Keratinocyte (primary cell): Measurements from ENCODE around the gene CTXND1. TPM values are rescaled to one million over a fixed set of nuclear protein-coding genes. Genes with fewer than 3 reads are reported as not detected.

ENCODE experiments used
- DNase-seq: peaks from one replicate; pipeline ENCODE4 v3.0.0-alpha.2; 2011; ENCODE audit warnings: low read depth, missing footprints, low spot score
- FAIRE-seq: peaks from 2 replicates; lab custom pipeline; 2011; peaks lifted over from hg19 to GRCh38; lab: Jason Lieb, UNC
- H2AFZ ChIP-seq: 2 replicates; pipeline ENCODE4 v1.6.0; 2012; ENCODE audit warnings: low read length, control low read depth, inconsistent platforms; ENCODE audit not compliant: control insufficient read depth
- H3K27ac ChIP-seq: 2 replicates; pipeline ENCODE4 v1.5.1; 2011; ENCODE audit warnings: low read length; ENCODE audit not compliant: control insufficient read depth, insufficient read depth
- H3K27me3 ChIP-seq: 3 replicates; pipeline ENCODE4 v1.6.0; 2011; ENCODE audit warnings: low read length; ENCODE audit not compliant: control insufficient read depth, insufficient read depth; ENCODE audit errors: extremely low read depth
- H3K36me3 ChIP-seq, 2 experiments: 2 replicates in 1 of 2; 3 replicates in 1 of 2; pipeline ENCODE4 v1.5.1; 2011; ENCODE audit warnings: low read length in 2 of 2, mild to moderate bottlenecking in 1 of 2; ENCODE audit not compliant: control insufficient read depth in 2 of 2, insufficient read depth in 2 of 2; ENCODE audit errors: extremely low read depth in 1 of 2
- H3K4me1 ChIP-seq: 3 replicates; pipeline ENCODE4 v1.5.1; 2011; ENCODE audit warnings: low read length; ENCODE audit not compliant: control insufficient read depth, insufficient read depth; ENCODE audit errors: extremely low read depth
- H3K4me2 ChIP-seq: 3 replicates; pipeline ENCODE4 v1.6.0; 2011; ENCODE audit warnings: low read depth, low read length; ENCODE audit not compliant: control insufficient read depth, insufficient read depth; ENCODE audit errors: extremely low read depth
- H3K4me3 ChIP-seq, 3 experiments: fragments of 200-600 bp in 1 of 3; sonication (generic) in 1 of 3; 2 replicates in 2 of 3; 3 replicates in 1 of 3; pipeline ENCODE4 v1.5.1; 2011 to 2016; ENCODE audit warnings: low read length in 3 of 3, mild to moderate bottlenecking in 3 of 3, control low read depth in 2 of 3, inconsistent platforms in 1 of 3, low read depth in 1 of 3, mixed read lengths in 1 of 3, mixed run types in 1 of 3, moderate library complexity in 1 of 3; ENCODE audit not compliant: control insufficient read depth in 2 of 3, insufficient read depth in 2 of 3; ENCODE audit errors: extremely low read depth in 1 of 3
- H3K79me2 ChIP-seq: 2 replicates; pipeline ENCODE4 v1.6.0; 2012; ENCODE audit warnings: low read length; ENCODE audit not compliant: control insufficient read depth, insufficient read depth
- H3K9ac ChIP-seq: 3 replicates; pipeline ENCODE4 v1.6.0; 2011; ENCODE audit warnings: low read length; ENCODE audit not compliant: control insufficient read depth, insufficient read depth; ENCODE audit errors: extremely low read depth
- H3K9me1 ChIP-seq: 3 replicates; pipeline ENCODE4 v1.6.0; 2011; ENCODE audit warnings: low read length; ENCODE audit not compliant: control insufficient read depth, insufficient read depth; ENCODE audit errors: extremely low read depth
- H3K9me3 ChIP-seq: 2 replicates; pipeline ENCODE4 v1.5.1; 2012; ENCODE audit warnings: low read depth, low read length; ENCODE audit not compliant: control insufficient read depth
- H4K20me1 ChIP-seq: 3 replicates; pipeline ENCODE4 v1.6.0; 2011; ENCODE audit warnings: low read length; ENCODE audit not compliant: control insufficient read depth, insufficient read depth; ENCODE audit errors: extremely low read depth
- CTCF ChIP-seq, 3 experiments: IDR thresholded peaks in 1 of 3; conservative IDR thresholded peaks in 1 of 3; optimal IDR thresholded peaks in 1 of 3; 2 replicates in 2 of 3; 3 replicates in 1 of 3; pipeline versions ENCODE3 to v1.5.1; 2011; ENCODE audit warnings: low read length in 3 of 3, mild to moderate bottlenecking in 3 of 3, moderate library complexity in 2 of 3, control low read depth in 1 of 3, inconsistent platforms in 1 of 3; ENCODE audit not compliant: insufficient read depth in 2 of 3; ENCODE audit errors: extremely low read depth in 1 of 3
- EZH2 ChIP-seq: IDR thresholded peaks from one replicate; pipeline ENCODE4 v1.6.1; 2012; ENCODE audit warnings: inconsistent platforms, mild to moderate bottlenecking, low read length, moderate library complexity
- dilution Hi-C: fragments of 300-500 bp; cut with MboI; formaldehyde crosslinking; loops from one replicate; pipeline ENCODE4 v1.7.0; 2020; ENCODE audit warnings: low sequenced_read_pairs; ENCODE audit not compliant: extremely low pct_ligation_motif_present
- polyA plus RNA-seq, 5 experiments: library from polyadenylated mRNA; depleted of rRNA in 3 of 5; stranded (reverse) in 3 of 5; stranded (forward) in 1 of 5; unstranded in 1 of 5; fragments of >200 nt; gene quantifications; 1 replicate in 1 of 5; 2 replicates in 3 of 5; 3 replicates in 1 of 5; pipeline versions ENCODE4 v1.2.1 to v1.2.3, GENCODE V29; 2011 to 2012; ENCODE audit warnings: missing spikeins in 2 of 5, low read depth in 1 of 5, low replicate concordance in 1 of 5

CTXND1 gene
- polyA plus RNA-seq, 1 donor (not counting 4 experiments of a cell fraction or from before 2014, with no cell fraction given), result not detected

- Histone ChIP-seq H3K36me3 (no peaks in the 10 kb centered on the region), H3K27ac (no peak overlapping the region), H3K79me2 (no peaks in the 10 kb centered on the region), H3K9me3 (no peaks in the 10 kb centered on the region), H3K4me3 (no peak overlapping the region), H3K4me1 (no peaks in the 10 kb centered on the region), H3K27me3 (no peaks in the 10 kb centered on the region), H3K4me2 (no peak overlapping the region), H3K9me1 (no peaks in the 10 kb centered on the region), H2AFZ (no peak overlapping the region), H4K20me1 (no peaks in the 10 kb centered on the region), H3K9ac (no peak overlapping the region)
- DNase-seq, result no peak
- no peak for FAIRE-seq
- dilution Hi-C loops, result no loop called here
- TF ChIP-seq EZH2 (no peak), CTCF (optimal IDR thresholded peaks at IDR 0.05 in 1 of 3, IDR thresholded peaks at IDR 0.05 in 1 of 3, conservative IDR thresholded peaks at IDR 0.05 in 1 of 3; ENCODE audit: extremely low read depth in 1 of 3, insufficient read depth in 2 of 3, low read length in 3 of 3) (no peak)
Measured at GRCh38 chr15:80289528-80290495, 37.8 kb upstream of the CTXND1 start.

- no peak overlapping the region for H3K4me2 ChIP-seq
- H4K20me1 ChIP-seq, result no peaks in the 10 kb centered on the region
- no peak overlapping the region for H3K27ac ChIP-seq
- TF ChIP-seq CTCF (optimal IDR thresholded peaks at IDR 0.05 in 1 of 3, IDR thresholded peaks at IDR 0.05 in 1 of 3, conservative IDR thresholded peaks at IDR 0.05 in 1 of 3; ENCODE audit: extremely low read depth in 1 of 3, insufficient read depth in 2 of 3, low read length in 3 of 3) (no peak), EZH2 (no peak)
- H3K79me2 ChIP-seq, result no peaks in the 10 kb centered on the region
- H3K9me3 ChIP-seq, result no peaks in the 10 kb centered on the region
- FAIRE-seq, result no peak
- no peak overlapping the region for H3K4me3 ChIP-seq
- H3K27me3 ChIP-seq, result no peaks in the 10 kb centered on the region
- H3K4me1 ChIP-seq, result no peaks in the 10 kb centered on the region
- dilution Hi-C loops, result no loop called here
- H2AFZ ChIP-seq, result no peak overlapping the region
- H3K9ac ChIP-seq, result no peak overlapping the region
- no peaks in the 10 kb centered on the region for H3K9me1 ChIP-seq
- DNase-seq, result no peak
- H3K36me3 ChIP-seq, result no peaks in the 10 kb centered on the region
Measured at GRCh38 chr15:80288131-80288530, 36.1 kb upstream of the CTXND1 start.
